ENCODE data around the gene URI1.

URI1 gene

DNA sequence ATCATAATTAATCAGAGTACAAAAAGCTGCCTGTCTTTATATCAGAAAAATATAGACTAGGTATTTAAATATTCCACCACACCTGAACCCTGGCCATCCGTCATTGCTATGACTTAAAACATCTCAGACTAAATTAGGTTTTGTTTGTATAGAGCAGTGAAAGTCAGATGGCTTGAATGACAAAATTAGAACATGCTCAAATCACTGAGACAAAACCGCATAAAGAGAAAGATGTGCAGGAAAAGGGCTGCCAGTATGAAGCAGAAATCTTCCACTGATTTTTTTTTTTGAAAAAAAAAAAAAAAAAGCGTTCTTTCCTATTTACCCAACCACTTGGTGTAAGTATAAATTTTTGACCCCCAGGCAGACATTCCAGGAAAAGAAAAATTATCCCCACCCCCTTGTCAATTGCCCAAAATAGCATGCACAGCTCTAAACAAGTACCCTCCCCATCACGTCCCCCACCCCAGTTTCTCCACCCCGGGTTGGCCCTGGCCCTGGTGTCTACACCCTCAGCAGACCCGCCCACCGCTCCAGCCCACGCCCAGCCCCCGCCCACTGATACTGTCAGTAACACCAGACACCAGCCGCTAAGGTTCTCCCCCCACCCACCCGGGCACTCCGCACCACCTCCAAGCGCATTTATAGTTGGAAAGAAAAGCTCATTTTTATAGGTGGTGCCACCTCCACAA lies 118.6 kb downstream of the URI1 start:
- no peak for DNase-seq

DNA sequence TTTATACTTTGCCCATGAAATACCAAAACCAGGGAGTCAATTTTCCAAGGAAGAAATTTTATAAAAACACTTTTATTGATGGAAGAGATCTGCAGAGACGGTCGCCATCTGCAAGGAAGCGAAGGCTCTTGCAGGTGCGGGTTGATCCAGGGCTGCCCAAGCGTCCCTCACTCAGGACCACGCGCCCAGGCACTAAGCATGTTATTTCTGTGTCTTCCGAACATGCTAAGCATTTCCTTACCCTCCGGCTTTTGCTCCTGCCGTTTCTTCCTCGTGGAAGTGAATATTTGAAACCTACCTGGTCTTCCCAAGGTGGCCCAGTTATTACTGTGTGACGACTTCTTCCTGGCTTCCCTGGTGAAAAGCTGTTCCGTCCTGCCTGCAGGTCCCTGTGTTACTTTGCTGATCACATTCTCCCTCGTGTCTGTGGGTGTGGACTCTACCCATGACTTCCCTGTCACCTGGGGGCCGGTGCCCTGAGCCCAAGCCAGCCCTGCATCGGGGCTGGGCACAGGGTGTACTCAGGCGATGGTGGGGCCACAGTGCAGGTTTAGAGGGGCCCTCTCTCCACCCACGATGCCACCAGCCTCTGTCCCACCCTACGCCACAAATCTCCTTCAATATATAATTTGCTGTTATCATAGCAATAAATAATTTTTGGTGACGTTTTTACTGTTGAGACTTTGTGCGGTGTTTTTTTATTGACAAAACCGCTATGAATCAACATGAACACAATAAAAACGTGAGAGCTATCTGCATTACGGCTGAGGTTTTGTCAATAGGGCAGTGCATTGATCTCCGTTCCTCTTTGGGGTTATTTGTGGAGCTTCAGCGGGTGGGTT lies 119.4 kb downstream of the URI1 start:
- DNase-seq, result no peak

DNA sequence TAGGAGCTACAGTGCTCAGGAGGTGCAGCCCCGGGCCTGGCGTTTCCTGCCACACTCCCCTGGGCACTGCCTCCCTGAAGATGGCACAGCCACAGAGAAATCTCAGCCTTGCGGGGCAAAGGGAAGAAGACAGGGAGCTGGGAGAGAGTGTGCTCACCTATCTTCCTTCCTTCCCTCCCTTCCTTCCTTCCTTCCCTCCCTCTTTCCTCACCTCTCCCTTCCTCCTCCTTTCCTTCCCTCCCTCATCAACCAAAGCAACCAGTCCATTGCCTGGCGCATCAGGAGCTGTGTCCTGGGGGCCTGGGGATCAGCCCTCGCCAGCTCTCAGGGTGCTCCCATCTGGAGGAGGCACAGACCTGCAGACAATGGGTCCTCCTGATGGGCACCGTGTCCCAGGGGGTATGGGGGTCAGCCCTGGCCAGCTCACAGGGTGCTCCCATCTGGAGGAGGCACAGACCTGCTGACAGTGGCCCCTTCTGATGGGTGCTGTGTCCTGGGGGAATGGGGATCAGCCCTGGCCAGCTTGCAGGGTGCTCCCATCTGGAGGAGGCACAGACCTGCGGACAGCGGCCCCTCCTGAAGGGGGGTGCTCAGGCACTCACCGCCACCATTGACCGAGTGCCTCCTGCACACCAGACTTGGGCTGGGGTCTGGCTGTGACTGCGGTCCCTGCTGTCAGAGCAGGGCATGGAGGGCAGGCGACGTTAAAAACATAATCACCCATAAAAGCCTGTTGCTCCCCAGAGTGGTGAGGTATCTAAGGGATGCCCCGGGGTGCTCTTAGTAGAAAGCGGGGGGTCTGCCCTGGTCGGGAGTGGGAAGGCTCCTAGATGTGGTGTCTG lies 120.2 kb downstream of the URI1 start:
- no peak for DNase-seq

DNA sequence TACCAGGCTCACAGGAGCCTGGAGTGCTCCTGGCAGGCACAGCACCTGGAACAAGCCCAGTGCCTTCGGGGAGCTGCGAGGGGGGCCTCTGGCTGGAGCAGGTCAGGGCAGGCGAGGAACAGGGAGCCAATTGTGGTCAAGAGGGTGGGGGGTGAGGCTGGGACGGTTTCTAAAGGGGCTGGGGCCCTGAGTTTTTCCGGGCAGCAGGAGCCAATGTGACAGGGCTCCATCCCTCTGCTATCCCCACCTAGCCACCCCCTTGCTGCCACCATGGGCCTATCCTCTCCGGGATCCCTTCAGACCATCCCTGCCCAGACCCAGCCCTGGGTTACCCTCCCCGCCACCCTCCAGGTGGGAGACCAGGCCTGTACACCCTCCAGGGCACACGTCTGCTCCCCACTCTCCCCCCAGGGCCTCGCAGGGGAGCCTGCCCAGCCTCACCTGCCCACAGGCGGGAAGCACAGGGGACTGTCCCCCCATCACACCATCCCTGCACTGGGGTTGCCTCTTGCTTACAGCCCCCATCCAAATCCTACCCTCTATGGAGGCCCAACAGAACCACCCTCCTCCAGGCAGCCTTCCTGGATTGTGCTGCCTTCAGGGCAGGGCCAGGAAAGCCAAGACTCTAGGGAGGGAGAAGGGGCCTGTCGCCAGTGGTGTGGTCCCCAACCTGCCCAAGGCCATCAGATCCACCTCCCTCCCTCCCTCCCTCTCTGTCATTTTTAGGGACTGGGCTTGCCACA lies 121.0 kb downstream of the URI1 start:
- DNase-seq, result no peak

DNA sequence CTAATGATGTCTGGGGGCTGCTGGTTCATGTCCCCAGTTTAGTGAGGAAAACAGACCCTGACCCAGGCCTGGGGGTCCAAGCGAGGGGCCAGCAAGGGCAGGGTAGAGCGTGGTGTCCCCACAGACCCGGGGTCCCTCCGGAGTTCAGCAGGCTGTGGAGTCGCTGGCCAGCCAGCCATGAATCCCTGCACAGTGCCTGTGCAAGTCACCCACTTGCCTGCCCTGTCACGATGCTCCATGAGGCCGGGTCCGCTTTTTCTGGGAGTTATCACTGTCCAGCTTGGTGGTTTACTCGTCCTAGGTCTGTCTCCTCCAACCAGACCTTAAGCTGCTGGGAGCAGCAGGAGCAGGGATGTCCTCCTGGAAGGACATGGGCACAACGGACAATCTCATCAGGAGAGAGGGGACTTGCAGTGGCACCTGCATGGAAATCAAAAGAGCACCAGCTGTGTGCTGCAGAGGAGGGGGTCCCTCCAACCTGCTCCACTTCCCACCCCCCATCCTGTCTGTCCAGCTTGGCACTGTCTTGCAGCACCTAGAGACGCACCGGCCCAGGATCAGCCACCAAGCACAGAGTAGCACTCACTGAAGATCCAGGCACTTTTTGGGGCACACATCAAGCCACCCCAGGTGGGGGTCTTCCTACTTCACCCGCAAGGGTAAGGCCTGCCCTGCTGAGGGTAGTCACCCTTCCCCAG lies 121.8 kb downstream of the URI1 start:
- no peak for DNase-seq

DNA sequence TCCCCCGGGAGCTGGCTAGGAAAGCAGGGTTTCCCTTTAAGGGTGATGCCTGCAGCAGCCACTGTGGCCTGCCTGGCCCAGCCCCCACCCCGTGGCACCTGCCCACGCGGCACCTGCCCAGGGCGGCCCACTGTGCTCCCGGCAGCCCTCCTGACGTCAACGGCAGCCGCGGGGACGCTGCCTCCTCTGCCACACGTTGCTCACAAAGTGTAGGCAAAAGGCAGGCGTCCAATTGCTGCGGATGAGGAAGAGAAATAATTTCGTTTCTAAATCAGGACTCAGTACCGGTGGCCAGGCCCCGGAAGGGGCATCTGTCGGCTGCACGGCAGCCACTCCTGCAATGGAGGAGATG lies 122.3 kb downstream of the URI1 start:
- DNase-seq, result no peak

DNA sequence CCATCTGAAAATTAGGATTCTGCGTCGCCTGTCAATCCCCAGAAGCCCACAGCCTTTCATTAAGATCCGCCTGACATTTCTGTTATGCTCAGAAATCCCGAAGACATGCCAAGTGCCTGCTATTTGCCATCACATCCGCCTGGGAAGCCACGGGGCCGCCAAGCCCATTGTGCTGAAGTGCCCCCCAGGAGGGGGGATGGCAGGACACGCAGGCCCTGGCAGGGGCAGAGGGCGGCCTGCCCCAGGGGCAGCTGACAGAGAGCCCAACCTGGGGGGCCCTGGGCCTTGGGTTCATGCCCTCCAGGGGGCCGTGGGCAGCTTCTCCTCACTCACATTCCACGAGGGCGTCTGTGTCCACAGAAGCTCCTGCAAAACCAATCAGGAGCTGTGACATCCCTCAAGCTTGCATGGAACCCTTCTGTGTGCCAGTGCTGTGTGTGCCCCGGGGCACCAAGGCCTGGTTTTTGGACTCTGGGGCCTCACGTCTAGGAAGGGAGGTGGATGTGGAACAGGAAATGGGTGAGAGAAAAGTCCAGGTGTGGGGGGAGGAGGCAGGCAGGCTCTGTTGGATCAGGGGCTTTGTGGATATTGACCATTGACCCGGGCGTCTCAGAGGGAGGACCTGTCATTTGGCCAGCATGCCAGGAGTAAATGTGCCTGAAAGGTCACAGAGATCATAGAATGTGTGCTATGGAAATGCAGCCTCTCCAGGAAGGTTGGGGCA lies 122.9 kb downstream of the URI1 start:
- DNase-seq, result no peak

DNA sequence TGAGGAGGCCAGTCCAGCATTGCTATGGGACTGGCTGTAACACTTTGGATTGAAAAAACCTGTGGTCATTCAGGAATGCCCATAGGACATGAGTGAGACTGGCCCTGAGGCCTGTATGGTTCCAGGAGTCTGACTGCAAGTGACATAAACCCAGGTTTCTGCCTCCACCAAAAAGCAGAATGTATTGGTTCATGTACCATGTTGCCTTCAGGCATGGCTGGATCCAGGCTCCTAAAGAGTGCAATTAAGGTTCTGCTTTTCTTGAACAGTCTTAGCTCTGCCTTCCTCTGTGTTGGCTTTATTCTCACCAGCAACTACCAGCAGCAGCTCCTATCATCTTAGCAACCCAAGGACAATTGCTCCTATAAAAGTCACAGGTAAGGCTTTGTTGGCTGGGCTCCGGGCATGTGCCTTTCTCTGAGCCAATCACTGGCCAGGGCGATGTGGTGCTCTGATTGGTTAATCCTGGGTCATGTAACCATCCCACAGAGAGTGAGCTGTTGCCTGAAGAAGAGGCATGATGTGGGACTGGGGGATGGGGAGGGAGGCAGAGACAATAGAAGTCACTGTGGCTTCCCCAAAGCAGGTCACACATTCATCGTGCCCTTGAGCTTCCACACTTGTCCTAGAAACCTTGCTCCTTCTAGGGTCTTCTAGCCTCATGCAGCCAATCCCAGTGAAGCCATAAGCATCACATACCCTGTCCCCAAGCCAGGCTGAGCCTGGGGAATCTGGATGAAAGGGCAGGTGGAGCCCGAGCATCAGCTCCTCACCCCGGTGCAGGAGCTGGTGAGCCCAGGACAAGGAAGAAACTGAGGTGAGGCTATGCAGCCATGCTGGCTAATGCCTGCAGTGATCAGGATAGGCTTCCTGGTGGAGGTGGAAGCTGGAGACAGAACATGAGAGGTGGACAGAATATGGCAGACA lies 123.9 kb downstream of the URI1 start:
- no peak for DNase-seq

Measured in NCI-H2029 treated with DMSO at 0.1 percent for 48 hours (cell line).